GM11168 (cell line): Measurements from ENCODE around the gene CYFIP2.

Source experiments
- in situ Hi-C: fragments of 300-500 bp; cut with MboI; formaldehyde crosslinking; loops from one replicate; pipeline ENCODE4 v1.12.0; 2022; ENCODE audit warnings: low sequenced_read_pairs; ENCODE audit not compliant: unreplicated experiment

Gene CYFIP2

GRCh38 chr5:157444224-157444623 is 178.3 kb downstream of the CYFIP2 start:
- in situ Hi-C loops: no loop called here
